ENCODE measurements around the gene TBC1D14. TPM values are rescaled to one million over a fixed set of nuclear protein-coding genes. Genes with fewer than 3 reads are reported as not detected.

The TBC1D14 gene
- total RNA-seq, 2 donors from 2014 or later: 46.7 to 49.9 TPM

DNA sequence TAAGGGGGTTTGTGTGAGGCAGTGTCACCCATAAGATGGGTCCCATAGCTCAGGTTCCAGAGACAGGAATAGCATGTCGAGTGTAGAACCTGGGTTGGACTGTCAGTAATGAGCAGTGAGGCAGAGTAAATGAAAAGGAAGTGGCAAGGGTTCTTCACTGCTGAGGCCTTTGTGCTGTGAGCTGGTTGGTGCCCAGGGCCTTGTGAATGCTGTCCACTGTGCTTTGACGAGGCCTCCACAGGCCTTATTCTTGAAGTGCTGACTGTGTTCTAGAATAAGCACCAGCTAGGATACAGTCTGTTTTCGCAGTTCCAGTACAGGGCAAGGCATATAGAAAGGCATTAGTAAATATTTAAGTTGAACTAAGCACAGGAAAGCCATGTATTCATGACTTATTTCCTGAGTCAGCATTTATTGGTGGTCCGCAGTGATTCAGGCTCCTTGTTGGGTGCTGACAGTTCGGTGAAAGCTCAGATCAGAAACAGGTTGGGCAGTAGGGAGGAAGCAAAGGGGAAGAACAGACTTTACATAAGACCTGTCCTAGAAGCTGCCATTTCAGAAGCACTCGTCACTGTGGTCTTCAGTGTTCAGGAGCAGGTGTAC is 107.9 kb downstream of the TBC1D14 start:
- Histone ChIP-seq H3K27ac (no peak overlapping the region), H3K27me3 (replicated peaks; ENCODE audit: insufficient read depth) (no peaks in the 10 kb centered on the region), H3K4me3 (no peak overlapping the region), H3K9me3 (no peaks in the 10 kb centered on the region), H3K4me1 (ENCODE audit: control insufficient read depth in 1 of 2, low read depth in 2 of 2) (no peaks in the 10 kb centered on the region), H3K36me3 (peaks cover 31% of the 10 kb centered on the region)
- DNase-seq (ENCODE audit: low spot score) (no peak), ATAC-seq (ENCODE audit: insufficient number of reproducible peaks, low FRiP score, low read depth) (no peak)
- TF ChIP-seq, protein P1, sequence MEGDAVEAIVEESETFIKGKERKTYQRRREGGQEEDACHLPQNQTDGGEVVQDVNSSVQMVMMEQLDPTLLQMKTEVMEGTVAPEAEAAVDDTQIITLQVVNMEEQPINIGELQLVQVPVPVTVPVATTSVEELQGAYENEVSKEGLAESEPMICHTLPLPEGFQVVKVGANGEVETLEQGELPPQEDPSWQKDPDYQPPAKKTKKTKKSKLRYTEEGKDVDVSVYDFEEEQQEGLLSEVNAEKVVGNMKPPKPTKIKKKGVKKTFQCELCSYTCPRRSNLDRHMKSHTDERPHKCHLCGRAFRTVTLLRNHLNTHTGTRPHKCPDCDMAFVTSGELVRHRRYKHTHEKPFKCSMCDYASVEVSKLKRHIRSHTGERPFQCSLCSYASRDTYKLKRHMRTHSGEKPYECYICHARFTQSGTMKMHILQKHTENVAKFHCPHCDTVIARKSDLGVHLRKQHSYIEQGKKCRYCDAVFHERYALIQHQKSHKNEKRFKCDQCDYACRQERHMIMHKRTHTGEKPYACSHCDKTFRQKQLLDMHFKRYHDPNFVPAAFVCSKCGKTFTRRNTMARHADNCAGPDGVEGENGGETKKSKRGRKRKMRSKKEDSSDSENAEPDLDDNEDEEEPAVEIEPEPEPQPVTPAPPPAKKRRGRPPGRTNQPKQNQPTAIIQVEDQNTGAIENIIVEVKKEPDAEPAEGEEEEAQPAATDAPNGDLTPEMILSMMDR (IDR thresholded peaks at IDR 0.05): no peak

DNA sequence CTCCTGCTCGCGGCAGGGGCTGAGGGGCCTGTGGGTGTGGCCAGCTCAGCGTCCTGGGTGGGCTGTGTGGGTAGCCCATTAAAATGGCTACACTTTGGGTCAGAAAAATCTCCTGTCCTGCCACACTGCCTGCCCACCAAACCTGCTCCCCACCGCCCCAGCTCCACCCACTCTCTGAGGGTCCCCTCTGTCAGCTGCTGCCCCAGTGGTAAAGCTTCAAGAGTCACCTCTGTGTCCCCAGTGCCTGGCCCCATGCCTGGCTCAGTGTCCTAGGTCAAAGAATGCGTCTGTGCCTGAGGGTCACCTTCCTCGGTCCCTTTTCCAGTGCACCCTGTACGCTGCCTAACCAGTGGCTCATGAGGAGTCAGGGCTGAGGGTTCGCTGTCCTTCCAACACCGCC is 108.7 kb downstream of the TBC1D14 start:
- H3K4me1 ChIP-seq (ENCODE audit: control insufficient read depth in 1 of 2, low read depth in 2 of 2): no peaks in the 10 kb centered on the region
- H3K27me3 ChIP-seq (replicated peaks; ENCODE audit: insufficient read depth): no peaks in the 10 kb centered on the region
- H3K9me3 ChIP-seq: no peaks in the 10 kb centered on the region
- peaks cover 28% of the 10 kb centered on the region for H3K36me3 ChIP-seq
- no peak for ATAC-seq (ENCODE audit: insufficient number of reproducible peaks, low FRiP score, low read depth)
- no peak overlapping the region for H3K4me3 ChIP-seq
- no peak for DNase-seq (ENCODE audit: low spot score)
- TF ChIP-seq, protein P1 (IDR thresholded peaks at IDR 0.05): no peak
- H3K27ac ChIP-seq: no peak overlapping the region

DNA sequence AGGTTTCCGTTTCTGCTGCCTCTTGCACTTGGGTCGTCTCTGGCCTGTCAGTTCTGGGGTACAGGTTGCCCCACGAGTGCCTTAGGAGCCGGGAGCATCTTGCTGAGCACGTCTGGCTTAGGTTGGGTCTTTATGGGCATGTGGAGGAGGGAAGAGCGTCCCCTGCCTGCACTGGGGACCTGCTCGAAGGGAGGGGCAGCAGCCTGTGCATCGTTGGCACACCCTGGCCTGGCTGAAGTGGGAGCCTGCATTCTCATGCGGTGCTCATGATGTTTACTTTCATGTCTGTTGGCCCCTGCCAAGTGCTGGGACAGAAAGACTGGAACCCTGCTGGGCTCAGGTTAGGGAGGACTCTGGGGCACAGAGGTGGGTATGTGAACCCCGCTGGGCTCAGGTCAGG is 109.7 kb downstream of the TBC1D14 start:
- Histone ChIP-seq H3K27me3 (replicated peaks; ENCODE audit: insufficient read depth) (no peaks in the 10 kb centered on the region), H3K9me3 (no peaks in the 10 kb centered on the region), H3K4me1 (ENCODE audit: control insufficient read depth in 1 of 2, low read depth in 2 of 2) (no peaks in the 10 kb centered on the region), H3K4me3 (no peak overlapping the region), H3K36me3 (peaks cover 30% of the 10 kb centered on the region), H3K27ac (no peak overlapping the region)
- no peak for ATAC-seq (ENCODE audit: insufficient number of reproducible peaks, low FRiP score, low read depth)
- TF ChIP-seq, protein P1 (IDR thresholded peaks at IDR 0.05): no peak
- DNase-seq (ENCODE audit: low spot score): no peak

DNA sequence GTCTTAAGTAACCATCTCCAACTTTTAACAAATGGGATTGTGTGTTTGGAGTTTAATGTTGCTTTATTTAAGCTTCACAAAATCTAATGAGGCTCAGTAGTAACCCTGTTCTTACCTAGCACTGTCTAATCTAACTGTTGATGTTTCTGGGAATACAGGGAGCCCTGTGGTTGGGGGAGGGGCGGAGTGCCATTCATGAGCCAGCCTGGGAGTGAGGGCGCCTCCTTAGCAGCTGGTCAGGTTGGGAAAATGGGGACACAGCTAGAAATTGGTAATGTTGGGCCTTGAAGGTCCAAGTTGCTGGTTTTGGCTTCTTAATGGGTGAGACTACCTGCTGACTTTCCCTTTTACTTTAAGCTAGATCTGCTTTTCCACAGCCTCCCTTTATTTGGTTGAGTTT is 110.7 kb downstream of the TBC1D14 start:
- ATAC-seq (ENCODE audit: insufficient number of reproducible peaks, low FRiP score, low read depth) (no peak), DNase-seq (ENCODE audit: low spot score) (no peak)
- H3K4me3 ChIP-seq: no peak overlapping the region
- H3K9me3 ChIP-seq: no peaks in the 10 kb centered on the region
- H3K27me3 ChIP-seq (replicated peaks; ENCODE audit: insufficient read depth): no peaks in the 10 kb centered on the region
- H3K36me3 ChIP-seq: peaks cover 26% of the 10 kb centered on the region
- H3K27ac ChIP-seq: no peak overlapping the region
- TF ChIP-seq, protein P1 (IDR thresholded peaks at IDR 0.05): no peak
- no peaks in the 10 kb centered on the region for H3K4me1 ChIP-seq (ENCODE audit: control insufficient read depth in 1 of 2, low read depth in 2 of 2)

DNA sequence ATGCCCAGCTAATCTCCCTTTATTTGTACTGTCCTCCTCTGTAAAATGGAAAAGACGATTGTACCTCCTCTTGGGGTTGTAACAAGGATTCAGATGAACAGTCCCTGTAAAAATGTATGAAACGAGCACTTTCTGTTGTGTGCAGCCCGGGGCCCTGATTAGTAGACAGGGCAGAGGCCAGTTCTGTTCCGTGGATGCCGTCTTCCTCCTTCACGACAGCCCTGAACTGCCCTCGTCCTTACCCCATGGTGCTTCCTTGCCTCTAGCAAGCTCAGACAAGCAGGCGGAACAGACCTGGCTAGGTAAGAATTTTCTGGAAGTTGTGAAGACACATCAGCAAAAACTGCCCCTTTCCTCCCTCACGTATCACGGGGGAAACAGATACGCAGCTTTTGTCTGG is 111.2 kb downstream of the TBC1D14 start:
- DNase-seq (ENCODE audit: low spot score) (no peak), ATAC-seq (ENCODE audit: insufficient number of reproducible peaks, low FRiP score, low read depth) (no peak)
- Histone ChIP-seq H3K27me3 (replicated peaks; ENCODE audit: insufficient read depth) (no peaks in the 10 kb centered on the region), H3K4me3 (no peak overlapping the region), H3K36me3 (peaks cover 29% of the 10 kb centered on the region), H3K4me1 (ENCODE audit: control insufficient read depth in 1 of 2, low read depth in 2 of 2) (no peaks in the 10 kb centered on the region), H3K27ac (no peak overlapping the region), H3K9me3 (no peaks in the 10 kb centered on the region)
- TF ChIP-seq, protein P1 (IDR thresholded peaks at IDR 0.05): no peak
